PC-3 (cell line): ENCODE measurements around the gene LAG3. TPM values are rescaled to one million over a fixed set of nuclear protein-coding genes. Genes with fewer than 3 reads are reported as not detected.

Experiments
- ATAC-seq: fragments of 200-7000 bp; cut with Tn5 transposase; 2 replicates; pipeline ENCODE4 v1.9.1; 2020; ENCODE audit warnings: mild to moderate bottlenecking, moderate library complexity
- BruUV-seq: library from RNA; stranded (reverse); fragments of 400-500 nt; replicated peaks from 2 replicates; lab custom pipeline; 2021; lab: Mats Ljungman, UMichigan
- CTCF ChIA-PET: fragments of 300-600 bp; sonication (Branson Sonifier 250); formaldehyde crosslinking; loops from one replicate; lab custom pipeline; 2022; ENCODE audit warnings: antibody characterized with exemption; lab: Charles Lee
- POLR2A ChIA-PET: fragments of 300-600 bp; sonication (Branson Sonifier 250); formaldehyde crosslinking; loops from one replicate; lab custom pipeline; 2022; ENCODE audit warnings: antibody characterized with exemption; ENCODE audit not compliant: unreplicated experiment; lab: Charles Lee
- DNase-seq: peaks from one replicate; pipeline ENCODE4 v3.0.0-alpha.2; 2015
- H2AFZ ChIP-seq: fragments of 300-600 bp; sonication (generic); 2 replicates; pipeline ENCODE4 v1.6.0; 2016; ENCODE audit warnings: antibody characterized with exemption, low read length
- H3F3A ChIP-seq: fragments of 300-600 bp; sonication (generic); one replicate; pipeline ENCODE4 v1.6.0; 2017; ENCODE audit warnings: antibody characterized with exemption, low read length, control low read depth, mild to moderate bottlenecking; ENCODE audit not compliant: unreplicated experiment
- H3K27ac ChIP-seq: fragments of 300-600 bp; sonication (generic); 2 replicates; pipeline ENCODE4 v1.5.1; 2016; ENCODE audit warnings: mild to moderate bottlenecking, low read length
- H3K27me3 ChIP-seq: fragments of 300-600 bp; sonication (generic); 2 replicates; pipeline ENCODE4 v1.6.1; 2016; ENCODE audit warnings: low read length, mixed read lengths
- H3K36me3 ChIP-seq: fragments of 300-600 bp; sonication (generic); 2 replicates; pipeline ENCODE4 v1.6.1; 2016; ENCODE audit warnings: low read depth, mixed run types, low read length, mixed read lengths
- H3K4me1 ChIP-seq: fragments of 300-600 bp; sonication (generic); 2 replicates; pipeline ENCODE4 v1.5.1; 2016; ENCODE audit warnings: low read length; ENCODE audit not compliant: insufficient read depth
- H3K4me2 ChIP-seq: fragments of 300-600 bp; sonication (generic); 2 replicates; pipeline ENCODE4 v1.6.0; 2016; ENCODE audit warnings: low read length
- H3K4me3 ChIP-seq: fragments of 300-600 bp; sonication (generic); 2 replicates; pipeline ENCODE4 v1.5.1; 2016; ENCODE audit warnings: mild to moderate bottlenecking, low read length, mixed read lengths
- H3K79me2 ChIP-seq: fragments of 300-600 bp; sonication (generic); 2 replicates; pipeline ENCODE4 v1.6.1; 2017; ENCODE audit warnings: low read length, mixed read lengths
- H3K9ac ChIP-seq: fragments of 300-600 bp; sonication (generic); 2 replicates; pipeline ENCODE4 v1.6.0; 2016; ENCODE audit warnings: mild to moderate bottlenecking, low read length
- H3K9me2 ChIP-seq: fragments of 300-600 bp; sonication (generic); replicated peaks from 2 replicates; pipeline ENCODE4 v1.6.1; 2016; ENCODE audit warnings: mixed run types, low read length, mixed read lengths
- H3K9me3 ChIP-seq: fragments of 300-600 bp; sonication (generic); 2 replicates; pipeline ENCODE4 v1.6.1; 2016; ENCODE audit warnings: low read length, mixed read lengths
- H4K20me1 ChIP-seq: fragments of 300-600 bp; sonication (generic); 2 replicates; pipeline ENCODE4 v1.6.1; 2016; ENCODE audit warnings: low read length, mixed read lengths
- CTCF ChIP-seq: fragments of 300-600 bp; sonication (generic); conservative IDR thresholded peaks from 2 replicates; pipeline ENCODE4 v1.5.1; 2017; ENCODE audit warnings: antibody characterized with exemption, low read depth, mild to moderate bottlenecking, low read length
- EZH2 ChIP-seq: fragments of 300-600 bp; sonication (generic); IDR thresholded peaks from one replicate; pipeline ENCODE4 v1.6.1; 2017; ENCODE audit warnings: antibody characterized with exemption, mild to moderate bottlenecking, low read length; ENCODE audit not compliant: unreplicated experiment
- EZH2phosphoT487 ChIP-seq: fragments of 300-600 bp; sonication (generic); IDR thresholded peaks from 2 replicates; pipeline ENCODE4 v1.6.1; 2018; ENCODE audit warnings: mild to moderate bottlenecking, antibody characterized with exemption, low read length, borderline replicate concordance
- intact Hi-C: fragments of 100-400 bp; cut with micrococcal nuclease; formaldehyde crosslinking; loops from 2 replicates; pipeline ENCODE4 v1.9.0; 2023
- total RNA-seq: library from RNA; depleted of rRNA; stranded (reverse); fragments of >200 nt; gene quantifications from 2 replicates; pipeline ENCODE4 v1.2.3, GENCODE V29; 2014

Gene LAG3
- total RNA-seq, 1 experiment from 2014 or later = 0.58 TPM

GRCh38 chr12:6748761-6749160 lies 23.6 kb upstream of the LAG3 start:
- TF ChIP-seq CTCF (no peak), EZH2phosphoT487 (no peak), EZH2 (no peak)
- H3K4me2 ChIP-seq = no peak overlapping the region
- no peaks in the 10 kb centered on the region for H3K9me3 ChIP-seq
- BruUV-seq = no TSS peak
- peaks cover 10% of the 10 kb centered on the region for H3K4me1 ChIP-seq
- H3K4me3 ChIP-seq = no peak overlapping the region
- CTCF ChIA-PET = no interaction called here
- peaks cover 23% of the 10 kb centered on the region for H3K79me2 ChIP-seq
- no peaks in the 10 kb centered on the region for H3K27me3 ChIP-seq
- no peaks in the 10 kb centered on the region for H3K9me2 ChIP-seq
- H2AFZ ChIP-seq = no peak overlapping the region
- H4K20me1 ChIP-seq = peaks cover 4% of the 10 kb centered on the region; the same call in 1 of the 2 replicates
- no peak for DNase-seq
- POLR2A ChIA-PET = no interaction called here
- peaks cover 14% of the 10 kb centered on the region; the same call in 1 of the 2 replicates for H3K36me3 ChIP-seq
- intact Hi-C loops = no loop called here
- H3F3A ChIP-seq = no peaks in the 10 kb centered on the region
- no peak for ATAC-seq
- no peak overlapping the region for H3K9ac ChIP-seq
- no peak overlapping the region for H3K27ac ChIP-seq

- ChIA-PET POLR2A (no interaction called here), CTCF (no interaction called here)
- H3K27me3 ChIP-seq = no peaks in the 10 kb centered on the region
- no peak for TF ChIP-seq CTCF
- no peak for TF ChIP-seq EZH2
- TF ChIP-seq EZH2phosphoT487 = no peak
- DNase-seq (no peak), ATAC-seq (no peak)
- no peaks in the 10 kb centered on the region for H3K9me3 ChIP-seq
- no peak overlapping the region for H3K27ac ChIP-seq
- H3K4me3 ChIP-seq = no peak overlapping the region
- no peak overlapping the region for H2AFZ ChIP-seq
- intact Hi-C loops = loop anchor here (5.0 kb wide), 1 partner anchor 102 kb away; the partner anchor contains the start of genes CDCA3 and USP5
- H3K79me2 ChIP-seq = peaks cover 23% of the 10 kb centered on the region
- peaks cover 4% of the 10 kb centered on the region; the same call in 1 of the 2 replicates for H4K20me1 ChIP-seq
- no TSS peak for BruUV-seq
- peaks cover 12% of the 10 kb centered on the region for H3K4me1 ChIP-seq
- H3K9me2 ChIP-seq = no peaks in the 10 kb centered on the region
- no peaks in the 10 kb centered on the region for H3F3A ChIP-seq
- H3K36me3 ChIP-seq = peaks cover 14% of the 10 kb centered on the region; the same call in 1 of the 2 replicates
- H3K4me2 ChIP-seq = no peak overlapping the region
- no peak overlapping the region for H3K9ac ChIP-seq
These were observed 21.8 kb upstream of the LAG3 start for GRCh38 chr12:6750506-6750905.

GRCh38 chr12:6751767-6752166 lies 20.6 kb upstream of the LAG3 start:
- H3K9me2 ChIP-seq = no peaks in the 10 kb centered on the region
- H3K79me2 ChIP-seq = peaks cover 23% of the 10 kb centered on the region
- no peak for ATAC-seq
- TF ChIP-seq EZH2 = no peak
- no peak for TF ChIP-seq EZH2phosphoT487
- no peak for TF ChIP-seq CTCF
- H3K36me3 ChIP-seq = peaks cover 14% of the 10 kb centered on the region; the same call in 1 of the 2 replicates
- DNase-seq = no peak
- no peaks in the 10 kb centered on the region for H3K9me3 ChIP-seq
- H3K27me3 ChIP-seq = no peaks in the 10 kb centered on the region
- H3K4me2 ChIP-seq = peak overlapping the region; percentile 99
- no peak overlapping the region for H2AFZ ChIP-seq
- H3K4me1 ChIP-seq = peaks cover 12% of the 10 kb centered on the region
- ChIA-PET CTCF (interaction anchor here (0.6 to 1.7 kb wide), 3 partner anchors 9 to 57 kb away, joined by 4 read pairs; no protein-coding TSS in a partner anchor), POLR2A (interaction anchor here (0.6 kb wide), 1 partner anchor 25 kb away, joined by 4 read pairs; no protein-coding TSS in a partner anchor)
- no peak overlapping the region for H3K27ac ChIP-seq
- H3K4me3 ChIP-seq = peak overlapping the region; percentile 91
- H4K20me1 ChIP-seq = peaks cover 4% of the 10 kb centered on the region; the same call in 1 of the 2 replicates
- peak overlapping the region; percentile 97 for H3K9ac ChIP-seq
- intact Hi-C loops = loop anchor here (2.0 to 5.0 kb wide), 2 partner anchors 15 to 101 kb away; partner anchors contain the start of genes CDCA3, PTMS and USP5
- H3F3A ChIP-seq = no peaks in the 10 kb centered on the region
- no TSS peak for BruUV-seq
